Glomerular visceral epithelial cell (primary cell): Measurements from ENCODE around the gene PKD1L1.
A peak's percentile ranks its signal among the peaks of the same experiment; 100 is the strongest.
"Not testable (repeated sequence)": the region's sequence is repeated elsewhere in the genome, so short reads cannot be mapped to it uniquely, and the experiment has no call there.

Experiments
- DNase-seq: peaks from one replicate; pipeline ENCODE4 v3.0.0-alpha.2; 2016; ENCODE audit errors: extremely low spot score

PKD1L1 gene

DNA sequence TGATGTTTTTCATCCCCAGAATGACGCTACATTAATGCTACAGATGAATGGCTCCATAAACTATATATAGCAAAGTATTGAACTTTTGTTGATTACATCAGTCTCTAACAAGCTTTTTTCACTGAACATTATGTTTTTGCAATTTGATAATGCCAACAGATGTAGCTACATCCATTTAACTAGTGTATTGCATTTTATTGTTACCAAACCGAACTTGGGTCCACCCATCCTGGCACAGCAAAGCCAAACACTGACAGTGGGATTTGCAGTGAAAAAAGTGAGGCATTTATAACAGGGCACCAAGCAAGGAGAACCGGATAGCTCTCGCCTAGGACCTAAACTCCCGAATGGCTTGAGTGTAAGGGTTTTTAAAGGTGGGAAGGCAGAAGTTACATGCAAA, 183.5 kb downstream of the PKD1L1 start:
- no peak for DNase-seq

DNA sequence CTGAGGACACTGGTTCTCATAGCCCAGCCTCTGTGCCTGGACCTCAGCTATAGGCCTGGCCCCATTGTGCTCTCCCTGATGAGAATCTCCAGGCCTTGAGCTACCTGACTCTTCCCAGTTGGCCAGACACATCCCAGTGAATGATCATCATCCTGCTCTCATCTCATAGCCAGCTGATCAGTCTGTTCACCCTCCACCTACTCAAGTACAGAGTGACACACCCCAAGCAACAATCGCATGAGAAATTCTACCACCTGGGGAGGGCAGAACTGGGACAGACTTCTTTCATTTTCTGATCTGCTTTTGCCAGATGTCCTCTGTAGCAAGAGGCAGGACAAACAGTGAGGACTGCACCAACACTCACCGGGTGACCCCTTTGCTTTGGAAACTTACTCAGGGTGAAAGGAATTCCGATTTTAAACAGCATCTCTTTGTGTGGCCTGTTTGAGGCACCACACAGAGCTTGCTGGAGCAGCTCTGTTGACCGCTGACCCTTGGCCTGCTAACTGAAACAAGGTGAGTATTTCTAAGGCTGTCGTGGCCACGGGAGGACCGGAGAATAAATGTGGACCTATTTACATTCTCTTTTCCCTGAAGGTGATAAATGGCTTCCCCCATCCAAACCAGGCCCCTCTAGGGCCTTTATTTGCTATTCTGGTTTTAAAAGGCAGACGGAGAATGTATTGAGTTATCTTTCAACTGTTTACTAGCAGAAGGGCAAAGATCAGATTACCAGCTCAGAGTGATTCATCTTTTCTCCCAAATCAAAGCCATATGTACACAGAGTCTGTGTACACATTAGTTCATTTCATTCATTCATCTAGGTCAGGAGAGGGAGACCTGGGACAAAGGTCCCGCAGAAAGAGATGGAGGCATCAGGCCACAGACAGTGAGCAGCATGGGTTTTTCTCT, 184.9 kb downstream of the PKD1L1 start:
- peak; percentile 34 for DNase-seq

DNA sequence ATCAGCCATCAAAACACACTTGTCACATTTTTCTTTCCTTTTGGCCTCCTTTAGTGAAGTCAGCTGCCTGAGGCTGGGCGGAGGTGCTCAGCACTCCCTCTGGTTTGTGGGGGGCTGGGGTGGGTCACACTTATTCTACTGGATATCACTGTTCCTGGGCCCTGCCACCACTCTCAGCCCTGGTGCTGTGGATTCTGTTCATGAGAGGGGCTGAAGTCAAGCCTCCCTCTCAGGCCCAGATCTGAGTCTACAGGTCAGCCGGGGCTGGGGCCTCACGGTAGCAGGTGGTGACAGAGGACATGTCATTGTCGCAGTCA, 185.6 kb downstream of the PKD1L1 start:
- DNase-seq = no peak

DNA sequence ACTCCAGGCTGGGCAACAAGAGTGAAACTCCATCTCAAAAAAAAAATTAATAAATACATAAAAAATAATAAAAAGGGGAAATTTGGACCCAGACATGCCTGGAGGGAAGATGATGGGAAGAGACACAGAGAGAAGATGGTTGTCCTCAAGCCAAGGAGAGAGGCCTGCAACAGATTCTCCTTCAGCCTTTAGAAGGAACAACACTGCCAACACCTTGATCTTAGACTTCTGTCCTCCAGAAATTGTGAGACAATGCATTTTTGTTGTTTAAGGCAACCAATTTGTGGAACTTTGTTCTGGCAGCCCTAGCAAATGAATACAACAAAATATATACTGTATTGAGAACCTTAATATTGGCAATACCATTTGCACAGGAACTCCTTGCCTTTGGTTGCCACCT, 186.1 kb downstream of the PKD1L1 start:
- no peak for DNase-seq

DNA sequence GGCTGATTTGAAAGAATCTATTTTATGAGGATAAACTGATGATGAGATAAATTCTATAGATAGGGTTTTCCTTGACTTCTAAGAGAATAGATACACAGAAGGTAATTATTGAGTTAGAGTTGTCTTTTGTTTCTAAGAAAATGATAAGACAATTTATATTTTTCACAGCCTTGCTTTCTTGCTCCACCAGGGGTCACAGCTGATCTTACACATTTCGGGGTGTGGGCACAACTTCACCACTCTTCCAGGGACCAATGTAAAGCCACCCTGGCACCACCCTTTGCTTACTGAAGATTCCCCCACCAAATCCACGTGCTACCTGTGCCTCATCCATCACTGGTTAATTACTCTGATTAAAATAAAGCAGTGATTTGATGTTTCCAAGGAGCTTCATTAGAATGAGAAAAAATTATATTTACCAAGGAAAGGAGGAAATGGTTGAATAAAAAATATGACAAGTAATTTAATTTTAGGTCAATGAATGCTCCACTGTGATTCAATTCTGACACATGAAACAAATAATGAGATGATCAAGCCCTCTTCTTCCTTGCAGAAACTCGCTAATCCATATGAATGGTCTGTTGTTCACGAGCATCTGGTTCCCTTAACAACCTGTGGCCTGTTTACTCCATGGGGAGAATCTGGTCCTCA, 189.1 kb downstream of the PKD1L1 start:
- DNase-seq = no peak

DNA sequence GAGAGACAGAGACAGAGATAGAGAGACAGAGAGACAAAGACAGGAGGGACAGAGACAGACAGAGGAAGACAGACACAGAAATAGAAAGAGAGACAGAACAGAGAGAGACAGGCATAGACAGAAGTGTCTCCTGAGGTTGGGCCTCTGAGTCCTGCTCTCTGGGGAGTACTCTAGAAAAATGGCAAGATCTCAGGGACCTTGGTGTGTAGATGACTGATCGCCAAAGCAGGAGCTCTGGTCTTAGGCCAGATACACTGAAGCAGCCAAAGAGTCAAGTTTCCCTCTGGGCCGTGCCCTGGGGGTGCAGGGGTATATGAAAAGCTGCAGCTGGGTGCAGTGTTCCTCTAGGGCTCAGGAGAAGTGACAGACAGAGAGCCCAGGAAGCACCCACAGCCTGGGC, 189.7 kb downstream of the PKD1L1 start:
- no peak for DNase-seq

DNA sequence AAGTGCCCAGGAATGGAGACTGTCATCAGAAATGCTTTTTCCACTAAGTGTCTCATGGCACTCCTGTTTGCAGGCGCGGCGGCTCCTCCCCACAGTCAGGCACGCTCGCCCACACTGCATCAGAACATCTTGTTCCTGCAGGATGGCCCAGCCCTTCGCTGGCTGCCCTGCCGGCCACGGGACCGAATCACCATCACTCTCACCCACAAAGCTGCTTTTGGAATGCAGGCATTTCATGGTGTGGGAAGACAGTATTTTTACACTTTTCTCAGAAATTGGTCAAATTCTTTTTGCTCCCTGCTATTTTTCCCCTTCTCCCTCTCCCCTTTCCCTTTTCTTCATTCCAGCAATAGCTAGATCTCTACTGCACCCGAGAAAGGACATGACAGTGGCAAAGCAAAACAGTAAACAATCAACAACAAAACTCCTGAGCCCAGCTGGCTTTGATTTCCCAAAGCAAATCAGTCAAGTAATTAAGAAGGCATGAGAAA, 190.3 kb downstream of the PKD1L1 start:
- DNase-seq = peak; percentile 46

DNA sequence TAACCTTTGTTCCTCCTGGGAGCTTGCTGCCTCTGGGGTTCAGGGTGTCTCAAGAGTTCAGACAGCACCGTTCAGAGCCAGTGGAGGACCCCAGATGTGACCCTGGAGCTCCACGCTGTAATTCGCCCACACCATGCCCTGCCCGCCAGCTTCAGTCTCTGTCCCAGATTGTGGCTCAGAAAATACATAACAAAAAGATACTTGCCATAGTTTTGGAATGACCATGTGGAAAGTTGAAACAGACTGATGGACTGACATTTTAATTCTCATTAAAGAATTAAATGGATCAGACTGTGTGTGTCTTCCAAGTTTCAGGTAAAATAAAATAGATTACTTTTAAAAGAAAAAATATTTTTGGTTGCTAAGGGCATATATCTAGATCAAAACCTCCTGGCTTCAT, 191.6 kb downstream of the PKD1L1 start:
- DNase-seq = no peak

DNA sequence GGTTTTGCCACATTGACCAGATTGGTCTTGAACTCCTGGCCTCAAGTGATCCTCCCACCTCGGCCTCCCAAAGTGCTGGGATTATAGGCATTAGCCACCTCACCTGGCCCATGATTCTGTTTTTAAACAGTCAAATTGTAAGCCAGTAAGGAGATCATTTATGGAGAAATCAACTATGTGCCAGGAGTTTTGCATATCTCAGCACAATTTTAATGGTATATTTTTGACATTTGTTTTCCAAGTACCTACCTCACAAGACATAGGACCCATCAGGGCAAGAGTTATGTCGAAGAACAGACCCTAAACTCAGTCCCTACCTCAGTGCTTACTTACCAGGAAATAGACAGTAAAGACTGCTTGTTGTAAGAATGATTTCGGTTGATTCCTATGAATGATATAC, 193.0 kb downstream of the PKD1L1 start:
- DNase-seq = no peak

DNA sequence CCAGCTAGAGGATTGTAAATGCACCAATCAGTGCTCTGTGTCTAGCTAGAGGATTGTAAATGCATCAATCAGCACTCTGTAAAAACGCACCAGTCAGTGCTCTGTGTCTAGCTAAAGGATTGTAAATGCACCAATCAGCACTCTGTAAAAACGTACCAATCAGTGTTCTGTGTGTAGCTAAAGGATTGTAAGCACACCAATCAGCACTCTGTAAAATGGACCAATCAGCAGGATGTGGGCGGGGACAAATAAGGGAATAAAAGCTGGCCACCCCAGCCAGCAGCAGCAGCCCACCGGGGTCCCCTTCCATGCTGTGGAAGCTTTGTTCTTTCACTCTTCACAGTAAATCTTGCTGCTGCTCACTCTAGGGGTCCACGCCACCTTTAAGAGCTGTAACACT, 196.5 kb downstream of the PKD1L1 start:
- not testable (repeated sequence) for DNase-seq

DNA sequence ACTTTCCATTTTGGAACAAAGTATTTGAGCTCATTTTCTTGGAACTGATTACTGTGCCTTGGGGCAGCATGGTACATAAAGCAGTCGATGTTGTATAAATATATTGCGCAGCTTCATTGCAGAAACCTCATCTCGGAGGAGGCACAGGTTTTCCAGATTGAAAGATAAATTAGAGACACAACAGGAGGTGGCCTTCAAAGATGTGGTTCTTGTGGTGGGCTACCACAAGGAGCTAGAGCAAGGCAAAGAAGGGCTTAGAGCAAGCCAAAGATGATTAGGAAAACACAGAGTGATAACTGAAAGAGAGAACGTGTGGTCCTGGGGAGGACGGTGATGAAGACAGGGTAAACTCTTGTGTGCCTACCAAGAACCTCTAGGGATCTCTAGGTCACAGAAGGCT, 197.2 kb downstream of the PKD1L1 start:
- no peak for DNase-seq

DNA sequence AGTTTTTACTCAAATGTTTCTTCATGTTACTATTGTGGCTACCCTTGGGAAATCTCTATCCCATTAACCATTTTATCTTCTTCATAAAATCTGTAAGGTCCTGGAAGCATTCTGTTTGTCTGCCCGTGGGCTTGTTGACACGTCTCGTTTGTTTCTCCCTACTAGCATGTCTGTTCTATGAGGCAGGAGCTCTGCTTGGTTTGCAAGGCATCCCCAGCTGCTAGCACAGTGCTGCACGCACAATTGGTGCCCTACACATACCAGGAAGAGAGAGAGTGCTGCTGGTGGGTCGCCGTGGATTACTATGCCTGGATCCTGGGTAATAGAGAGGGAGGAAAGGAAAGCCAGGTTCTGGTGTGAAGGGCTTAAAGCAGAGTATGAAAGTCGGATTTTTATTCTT, 200.2 kb downstream of the PKD1L1 start:
- no peak for DNase-seq

DNA sequence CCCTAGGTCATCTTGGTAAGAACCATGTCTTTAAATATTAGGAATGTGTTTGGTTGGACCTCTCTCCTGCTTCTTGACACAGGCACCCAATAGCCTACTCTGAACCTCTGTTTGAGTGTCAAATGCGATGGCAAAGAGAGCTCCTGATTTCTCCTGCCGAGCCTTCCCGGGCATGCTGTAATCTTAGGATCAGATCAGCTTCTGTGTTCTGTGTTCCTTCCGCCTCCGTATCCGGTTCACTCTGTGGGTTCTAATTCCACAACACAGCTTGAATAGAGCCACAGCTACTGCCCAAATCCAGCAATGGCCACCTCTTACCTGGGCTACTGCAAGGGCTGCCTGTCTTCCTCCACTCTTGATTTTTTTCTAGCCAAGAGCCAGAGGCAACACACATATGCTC, 201.1 kb downstream of the PKD1L1 start:
- DNase-seq = no peak

DNA sequence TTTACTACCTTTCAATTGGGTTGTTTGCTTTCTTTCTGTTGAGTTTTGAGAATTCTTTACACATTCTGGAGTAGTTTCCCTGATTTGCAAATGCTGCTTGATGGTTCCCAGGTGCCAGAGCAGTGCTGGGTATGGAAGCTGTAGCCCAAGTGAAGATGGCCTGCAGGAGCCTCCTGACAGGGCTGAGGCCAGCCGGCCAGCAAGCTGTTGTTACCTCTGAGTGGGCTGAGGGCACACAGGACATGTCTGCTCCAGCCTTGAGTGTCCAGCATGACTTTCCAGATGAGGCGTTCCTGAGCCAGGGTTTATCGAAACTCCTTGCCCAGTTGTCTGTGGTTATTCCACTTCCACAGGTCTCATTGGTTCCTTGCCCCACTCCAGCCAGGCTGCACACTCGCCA, 201.8 kb downstream of the PKD1L1 start:
- no peak for DNase-seq

DNA sequence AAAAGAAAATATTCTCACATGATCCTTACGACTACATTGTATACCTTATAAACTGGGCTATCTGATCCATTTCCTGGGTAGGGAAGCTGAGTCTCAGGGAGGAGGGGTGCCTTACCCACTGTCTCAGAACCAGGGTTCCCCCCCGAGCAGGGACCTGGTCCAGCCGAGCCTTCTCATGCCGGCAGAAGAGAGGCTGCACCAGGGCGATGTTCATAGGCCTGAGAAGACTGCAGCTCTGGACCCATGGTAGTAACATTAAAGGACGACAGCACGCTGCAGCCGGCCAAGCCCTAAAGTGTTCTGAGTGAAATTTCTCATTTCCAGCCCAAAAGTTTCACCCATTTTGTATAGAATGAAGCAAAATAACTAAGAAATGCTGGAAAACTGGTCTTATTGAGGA, 203.4 kb downstream of the PKD1L1 start:
- no peak for DNase-seq

DNA sequence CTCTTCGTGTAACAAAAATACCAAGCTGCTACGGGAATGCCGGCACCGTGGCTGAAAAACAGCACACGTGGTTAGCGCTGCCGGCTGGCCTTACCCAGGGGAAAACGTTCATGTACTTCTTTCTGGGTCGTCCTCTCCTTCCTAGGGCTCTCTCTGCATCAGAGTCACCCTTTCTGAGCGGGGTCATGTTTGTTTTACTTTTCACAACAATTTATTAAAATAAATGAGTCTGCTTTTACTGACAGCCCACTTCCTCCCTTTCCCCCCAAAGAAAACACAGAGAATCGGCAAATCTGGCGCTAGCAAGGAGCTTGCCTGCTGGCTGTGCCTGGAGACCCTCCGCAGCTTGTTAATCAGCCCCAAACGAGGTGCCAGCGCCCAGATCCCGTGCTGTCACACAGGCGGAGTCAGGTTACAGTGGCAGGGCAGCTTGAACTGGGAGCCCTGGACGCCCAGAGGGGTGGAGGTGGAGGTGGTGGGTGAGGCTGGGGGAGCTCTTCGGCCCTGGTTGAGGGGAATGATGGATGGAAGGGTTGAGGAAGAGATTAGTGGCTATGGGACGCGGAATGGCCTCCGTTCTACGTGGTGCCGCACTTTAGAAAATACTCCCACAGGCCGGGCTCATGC, 204.2 kb downstream of the PKD1L1 start:
- DNase-seq = no peak

DNA sequence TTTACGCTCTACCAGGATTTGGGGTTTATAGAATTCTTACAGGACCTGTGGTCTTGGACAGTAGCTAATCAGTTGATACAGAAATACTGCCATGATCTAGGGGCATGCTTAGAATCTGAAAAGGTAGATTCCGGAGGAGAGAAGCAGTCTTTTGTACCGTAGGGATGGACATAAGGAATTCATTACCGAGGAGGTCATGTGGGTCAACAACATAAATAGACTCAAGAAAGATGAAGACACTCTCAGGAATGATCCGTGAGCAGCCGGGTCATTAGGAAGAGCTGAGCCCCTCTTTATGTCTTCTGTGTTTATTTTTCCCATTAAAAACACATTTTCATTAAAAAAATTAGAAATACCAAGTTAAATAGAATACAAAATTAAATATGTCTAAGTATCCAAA, 206.3 kb downstream of the PKD1L1 start:
- no peak for DNase-seq

DNA sequence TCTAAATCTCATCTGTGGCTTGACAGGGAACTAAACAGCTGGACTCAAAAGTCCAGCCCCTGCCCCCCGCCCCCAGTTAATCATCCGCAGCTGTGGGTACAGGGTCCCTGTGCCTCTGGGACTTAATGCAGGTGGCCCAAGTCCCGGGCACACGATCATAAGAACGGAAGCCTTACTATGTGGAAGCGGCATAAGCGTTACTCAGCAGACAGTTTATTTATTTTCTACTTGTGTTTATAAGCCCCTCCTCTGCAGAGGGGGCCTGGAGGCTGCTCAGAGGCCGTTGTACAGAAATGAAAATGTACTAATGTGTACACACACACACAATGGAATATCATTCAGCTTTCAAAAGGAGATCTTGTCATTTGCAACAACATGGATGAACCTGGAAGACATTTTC, 208.4 kb downstream of the PKD1L1 start:
- no peak for DNase-seq

DNA sequence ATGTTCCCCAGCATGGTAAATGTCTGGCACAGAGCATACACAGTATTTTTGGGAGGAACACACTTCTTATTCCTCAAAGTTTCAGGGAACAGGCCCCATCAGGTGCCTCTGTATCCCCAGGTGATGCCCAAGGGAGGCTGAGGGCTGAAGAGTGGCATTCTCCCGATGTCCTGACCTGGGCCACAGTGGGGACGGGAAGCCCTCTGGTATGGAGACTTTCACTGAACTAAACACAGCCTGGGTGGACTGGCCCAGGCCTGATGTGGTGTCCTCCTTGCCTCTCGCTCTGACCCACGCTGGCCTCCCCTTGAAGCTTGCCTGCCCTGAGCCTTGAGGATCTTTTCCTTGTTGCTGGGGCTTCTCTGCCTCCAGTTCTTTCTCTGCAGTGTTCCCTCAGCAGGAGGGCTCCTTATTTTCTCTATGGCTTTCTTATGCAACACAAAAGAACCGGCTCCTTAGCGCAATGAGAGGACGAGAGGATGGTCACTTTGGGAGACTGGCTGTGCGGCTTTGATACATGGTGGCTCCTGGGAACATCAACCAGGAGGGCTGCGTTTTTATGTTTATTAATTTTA, 208.9 kb downstream of the PKD1L1 start:
- no peak for DNase-seq

DNA sequence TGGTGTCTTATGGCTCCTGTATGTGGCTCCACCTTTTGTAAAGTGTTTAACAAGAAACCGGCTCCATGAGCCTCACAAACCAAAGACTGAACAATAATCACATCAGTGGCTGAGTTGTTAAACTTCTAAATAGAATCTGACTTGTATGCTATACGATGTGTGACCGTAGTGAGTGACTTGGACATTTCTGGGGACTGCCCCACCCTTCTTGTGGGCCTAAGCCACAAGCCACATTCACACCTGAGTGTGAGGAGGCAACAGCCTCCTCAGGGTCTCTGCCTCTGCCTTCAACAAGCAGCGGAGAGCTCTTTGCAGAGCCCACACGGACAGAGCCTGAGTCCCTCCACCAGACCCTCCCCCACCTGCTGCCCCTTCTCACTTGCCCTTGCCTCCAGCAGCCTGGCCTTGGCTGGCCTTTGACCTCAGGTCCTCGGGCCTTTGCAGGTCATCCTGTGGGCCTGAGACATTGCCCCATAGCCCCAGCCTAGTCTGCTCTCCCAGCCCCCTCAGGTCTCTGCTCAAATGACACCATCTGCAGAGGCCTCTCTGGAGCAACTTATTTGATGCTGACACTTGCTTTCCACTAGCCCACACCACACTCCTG, 209.6 kb downstream of the PKD1L1 start:
- no peak for DNase-seq

DNA sequence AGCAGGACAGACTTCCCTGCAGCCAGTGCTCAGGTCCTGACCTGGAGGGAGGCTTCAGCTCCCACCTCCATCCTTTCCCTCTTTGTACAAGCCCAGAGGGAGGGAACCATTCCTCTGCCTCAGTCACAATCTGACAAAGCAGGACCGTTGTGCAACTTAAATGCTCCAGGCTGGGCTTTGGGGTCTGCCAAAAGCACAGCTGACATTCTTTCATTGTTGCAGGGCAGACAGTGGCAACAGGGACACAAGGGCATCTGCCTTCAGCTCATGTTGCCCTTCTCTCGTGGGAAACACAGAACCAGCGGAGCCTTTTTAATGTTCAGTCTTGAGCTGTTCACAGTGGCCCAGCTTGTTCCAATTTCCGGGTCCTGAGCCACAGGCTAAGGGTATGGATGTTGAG, 210.7 kb downstream of the PKD1L1 start:
- no peak for DNase-seq
